PFSK-1 (cell line): ENCODE results near the gene PPP4C.

Experiments
- FOXP2 ChIP-seq: optimal IDR thresholded peaks from 2 replicates; pipeline ENCODE3; 2011; ENCODE audit warnings: borderline replicate concordance, control low read depth, inconsistent platforms; ENCODE audit not compliant: insufficient read depth; ENCODE audit errors: extremely low read length, extremely low read depth
- POLR2AphosphoS5 ChIP-seq: IDR thresholded peaks from 2 replicates; pipeline ENCODE4 v1.6.1; 2012; ENCODE audit warnings: low read depth, mild to moderate bottlenecking, control low read depth, low read length, moderate library complexity
- REST ChIP-seq, 2 experiments: IDR thresholded peaks; 2 replicates each; pipeline versions ENCODE4 v1.6.1 to v1.8.0; 2011 to 2012; ENCODE audit warnings: low read depth in 2 of 2, low read length in 2 of 2, control low read depth in 1 of 2, inconsistent platforms in 1 of 2, mild to moderate bottlenecking in 1 of 2, moderate library complexity in 1 of 2; ENCODE audit not compliant: insufficient read depth in 1 of 2
- SIN3A ChIP-seq: IDR thresholded peaks from 2 replicates; pipeline ENCODE4 v1.6.1; 2012; ENCODE audit warnings: mild to moderate bottlenecking, low read length, moderate library complexity, borderline replicate concordance; ENCODE audit not compliant: insufficient read depth
- TAF1 ChIP-seq: IDR thresholded peaks from 2 replicates; pipeline ENCODE4 v1.6.1; 2012; ENCODE audit warnings: low read length, control low read depth, borderline replicate concordance; ENCODE audit not compliant: insufficient read depth

PPP4C gene

GRCh38 chr16:30116291-30117207 lies 40.8 kb downstream of the PPP4C start:
- no peak for TF ChIP-seq SIN3A
- no peak for TF ChIP-seq REST (IDR thresholded peaks at IDR 0.05; ENCODE audit: insufficient read depth in 1 of 2, low read depth in 2 of 2, low read length in 2 of 2)
- TF ChIP-seq POLR2AphosphoS5, result no peak
- no peak for TF ChIP-seq FOXP2
- TF ChIP-seq TAF1, result no peak

- TF ChIP-seq POLR2AphosphoS5 (no peak), FOXP2 (no peak), TAF1 (no peak), REST (IDR thresholded peaks at IDR 0.05; ENCODE audit: insufficient read depth in 1 of 2, low read depth in 2 of 2, low read length in 2 of 2) (no peak), SIN3A (no peak)
These were observed 42.0 kb downstream of the PPP4C start for GRCh38 chr16:30117768-30118167.

GRCh38 chr16:30119428-30119827 lies 43.6 kb downstream of the PPP4C start:
- TF ChIP-seq SIN3A (no peak), POLR2AphosphoS5 (no peak), FOXP2 (no peak), TAF1 (no peak), REST (IDR thresholded peaks at IDR 0.05; ENCODE audit: insufficient read depth in 1 of 2, low read depth in 2 of 2, low read length in 2 of 2) (no peak)

- no peak for TF ChIP-seq POLR2AphosphoS5
- no peak for TF ChIP-seq REST (IDR thresholded peaks at IDR 0.05; ENCODE audit: insufficient read depth in 1 of 2, low read depth in 2 of 2, low read length in 2 of 2)
- no peak for TF ChIP-seq TAF1
- TF ChIP-seq SIN3A, result no peak
- no peak for TF ChIP-seq FOXP2
These were observed 44.7 kb downstream of the PPP4C start for GRCh38 chr16:30120340-30121105.
